IPS DF 6.9 (cell line): ENCODE data around the gene DOK5.
"Not testable (repeated sequence)": the region's sequence is repeated elsewhere in the genome, so short reads cannot be mapped to it uniquely, and the experiment has no call there.

Experiments
- DNase-seq: peaks from one replicate; pipeline ENCODE4 v3.0.0-alpha.2; 2013; ENCODE audit warnings: low read depth, low spot score
- H3K27ac ChIP-seq: one replicate; pipeline ENCODE4 v1.5.1; 2013; ENCODE audit warnings: low read length, control low read depth
- H3K27me3 ChIP-seq: 2 replicates; pipeline ENCODE4 v1.6.1; 2013; ENCODE audit warnings: mild to moderate bottlenecking, low read length; ENCODE audit not compliant: control insufficient read depth, insufficient read depth
- H3K36me3 ChIP-seq: 2 replicates; pipeline ENCODE4 v1.6.1; 2013; ENCODE audit warnings: low read length; ENCODE audit not compliant: control insufficient read depth, insufficient read depth
- H3K4me1 ChIP-seq: 2 replicates; pipeline ENCODE4 v1.6.1; 2013; ENCODE audit warnings: low read length; ENCODE audit not compliant: control insufficient read depth, insufficient read depth
- H3K4me3 ChIP-seq: 2 replicates; pipeline ENCODE4 v1.5.1; 2013; ENCODE audit warnings: mild to moderate bottlenecking, low read length
- H3K9me3 ChIP-seq: 2 replicates; pipeline ENCODE4 v1.6.1; 2013; ENCODE audit warnings: low read length, inconsistent platforms; ENCODE audit not compliant: control insufficient read depth, insufficient read depth
- WGBS: extraction: QIAGEN DNeasy Blood & Tissue Kit; methylation state at CpG from one replicate; pipeline ENCODE4 v1.1.7; 2013; ENCODE audit warnings: mixed read lengths, missing lambda C conversion rate; ENCODE audit not compliant: insufficient read length, insufficient coverage; 5-methylcytosine and 5-hydroxymethylcytosine counted together

DOK5 gene

GRCh38 chr20:54475334-54476168 is at the start of gene DOK5:
Gene DOK5 (plus strand): TSS chr20:54475593. CDS start chr20:54475947, 354 bp downstream.
- peak within 1 kb of the TSS; percentile 80 for H3K4me3 ChIP-seq
- no peak within 1 kb of the TSS for H3K27ac ChIP-seq
- H3K36me3 ChIP-seq = no peaks in the 10 kb centered on the region
- no peaks in the 10 kb centered on the region; the same call in 1 of the 2 replicates for H3K4me1 ChIP-seq
- DNase-seq = no peak
- H3K9me3 ChIP-seq = no peaks in the 10 kb centered on the region
- H3K27me3 ChIP-seq = peaks cover 3% of the 10 kb centered on the region; the same call in 1 of the 2 replicates
- no CpG with 5 or more reads among the region's 71 CpGs for WGBS

- Histone ChIP-seq H3K4me3 (no peak overlapping the region), H3K27ac (no peak overlapping the region), H3K9me3 (no peaks in the 10 kb centered on the region), H3K4me1 (no peaks in the 10 kb centered on the region), H3K36me3 (no peaks in the 10 kb centered on the region), H3K27me3 (no peaks in the 10 kb centered on the region)
- no peak for DNase-seq
- no CpG with 5 or more reads among the region's 7 CpGs for WGBS
Measured at GRCh38 chr20:54429364-54429763, 46.0 kb upstream of the DOK5 start.

DNA sequence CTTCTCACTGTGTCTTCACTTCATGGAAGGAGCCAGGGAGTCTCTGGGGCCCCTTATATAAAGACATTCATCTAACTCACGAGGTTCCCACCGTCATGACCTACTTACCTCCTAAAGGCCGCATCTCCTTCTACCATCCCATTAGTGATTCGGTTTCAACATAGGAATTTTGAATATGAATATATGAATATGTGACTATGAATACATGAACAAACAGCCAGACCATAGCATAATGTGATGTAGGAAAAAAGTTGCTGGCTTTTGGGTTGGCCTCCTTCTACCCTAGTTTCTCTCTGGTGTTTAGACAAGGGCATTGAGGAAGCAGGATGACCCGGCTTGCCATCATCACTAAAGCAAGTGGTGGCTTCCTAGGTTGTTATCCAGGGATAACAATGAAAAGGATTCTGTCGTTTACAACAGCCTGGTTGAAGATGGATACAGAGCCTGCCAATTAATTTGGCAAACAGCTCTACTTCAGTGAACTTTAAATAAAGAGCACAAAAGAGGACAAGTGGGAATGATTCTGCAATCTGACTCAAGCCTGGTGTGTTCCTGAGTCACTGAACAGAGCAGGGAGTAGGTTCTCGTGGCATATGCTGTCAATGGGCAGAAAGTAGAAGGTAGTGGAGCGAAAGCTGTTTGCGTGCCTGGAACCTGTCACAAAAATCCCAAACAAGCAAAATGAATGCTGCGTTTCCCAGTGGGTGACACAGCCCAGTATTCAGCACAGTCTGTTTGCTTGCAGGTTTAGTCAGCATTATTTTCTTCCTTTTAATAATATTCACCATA is 44.0 kb upstream of the DOK5 start:
- no peaks in the 10 kb centered on the region for H3K4me1 ChIP-seq
- no peak overlapping the region for H3K4me3 ChIP-seq
- no peaks in the 10 kb centered on the region for H3K36me3 ChIP-seq
- no CpG with 5 or more reads among the region's 10 CpGs for WGBS
- no peaks in the 10 kb centered on the region for H3K9me3 ChIP-seq
- DNase-seq = no peak
- no peaks in the 10 kb centered on the region for H3K27me3 ChIP-seq
- no peak overlapping the region for H3K27ac ChIP-seq

DNA sequence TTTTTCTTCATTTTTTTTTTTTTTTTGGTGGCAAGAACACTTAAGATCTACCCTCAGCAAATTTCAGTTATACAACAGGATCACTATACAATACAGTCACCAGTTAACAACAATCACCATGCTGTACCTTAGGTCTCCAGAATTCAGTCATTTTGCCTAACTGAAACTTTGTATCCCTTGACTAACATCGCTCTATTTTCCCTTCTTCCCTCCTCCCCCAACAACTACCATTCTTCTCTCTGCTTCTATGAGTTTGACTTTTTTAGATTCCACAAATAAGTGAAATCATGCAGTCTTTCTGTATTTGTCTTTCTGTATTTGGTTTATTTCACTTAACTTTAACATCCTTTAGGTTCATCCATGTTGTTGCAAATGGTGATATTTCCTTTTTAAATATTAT is 42.4 kb upstream of the DOK5 start:
- Histone ChIP-seq H3K27ac (no peak overlapping the region), H3K36me3 (no peaks in the 10 kb centered on the region), H3K27me3 (no peaks in the 10 kb centered on the region), H3K4me3 (no peak overlapping the region), H3K4me1 (no peaks in the 10 kb centered on the region), H3K9me3 (no peaks in the 10 kb centered on the region)
- 100% methylated on average over 1 of the region's 1 CpG for WGBS
- no peak for DNase-seq

- H3K9me3 ChIP-seq = no peaks in the 10 kb centered on the region
- no peak overlapping the region for H3K27ac ChIP-seq
- H3K4me1 ChIP-seq = no peaks in the 10 kb centered on the region
- H3K36me3 ChIP-seq = no peaks in the 10 kb centered on the region
- H3K27me3 ChIP-seq = no peaks in the 10 kb centered on the region
- WGBS = no CpG with 5 or more reads among the region's 9 CpGs
- no peak for DNase-seq
- no peak overlapping the region for H3K4me3 ChIP-seq
Measured at GRCh38 chr20:54433636-54434035, 41.8 kb upstream of the DOK5 start.

- no CpG with 5 or more reads among the region's 7 CpGs for WGBS
- H3K9me3 ChIP-seq = no peaks in the 10 kb centered on the region
- DNase-seq = no peak
Measured at GRCh38 chr20:54434196-54434595, 41.2 kb upstream of the DOK5 start.

GRCh38 chr20:54435015-54435414 is 40.4 kb upstream of the DOK5 start:
- no CpG with 5 or more reads among the region's 3 CpGs for whole genome bisulfite sequencing
- H3K27ac ChIP-seq = no peak overlapping the region

More at GRCh38 chr20:54434196-54434595, 41.2 kb upstream of the DOK5 start:
- H3K4me3 ChIP-seq = no peak overlapping the region
- no peaks in the 10 kb centered on the region for H3K4me1 ChIP-seq
- H3K36me3 ChIP-seq = no peaks in the 10 kb centered on the region
- H3K27ac ChIP-seq = no peak overlapping the region
- no peaks in the 10 kb centered on the region for H3K27me3 ChIP-seq

DNA sequence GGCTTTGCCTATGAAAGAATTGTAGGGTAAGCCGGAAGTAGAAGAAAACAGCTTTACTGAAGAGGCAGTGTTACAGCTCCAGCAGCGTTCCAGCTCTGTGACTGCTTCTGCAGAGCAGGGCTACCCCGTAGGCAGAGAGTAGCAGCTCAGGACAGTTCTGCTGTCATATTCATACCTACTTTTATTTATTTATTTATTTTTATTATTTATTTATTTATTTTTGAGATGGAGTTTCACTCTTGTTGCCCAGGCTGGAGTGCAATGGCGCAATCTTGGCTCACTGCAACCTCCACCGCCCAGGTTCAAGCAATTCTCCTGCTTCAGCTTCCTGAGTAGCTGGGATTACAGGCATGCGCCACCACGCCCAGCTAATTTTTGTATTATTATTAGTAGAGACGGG is 39.0 kb upstream of the DOK5 start:
- not testable (repeated sequence) for DNase-seq, H3K4me1 ChIP-seq, H3K27ac ChIP-seq, H3K9me3 ChIP-seq, H3K4me3 ChIP-seq, H3K27me3 ChIP-seq, H3K36me3 ChIP-seq
- no CpG with 5 or more reads among the region's 8 CpGs for WGBS

More at GRCh38 chr20:54435015-54435414, 40.4 kb upstream of the DOK5 start:
- H3K9me3 ChIP-seq = no peaks in the 10 kb centered on the region
- H3K36me3 ChIP-seq = no peaks in the 10 kb centered on the region
- no peak for DNase-seq
- H3K4me3 ChIP-seq = no peak overlapping the region
- H3K4me1 ChIP-seq = no peaks in the 10 kb centered on the region
- no peaks in the 10 kb centered on the region for H3K27me3 ChIP-seq

- no peaks in the 10 kb centered on the region; the same call in 1 of the 2 replicates for H3K9me3 ChIP-seq
- no peaks in the 10 kb centered on the region for H3K36me3 ChIP-seq
- WGBS = no CpG with 5 or more reads among the region's 5 CpGs
- H3K27me3 ChIP-seq = no peaks in the 10 kb centered on the region
- H3K4me3 ChIP-seq = no peak overlapping the region
- H3K27ac ChIP-seq = no peak overlapping the region
- H3K4me1 ChIP-seq = no peaks in the 10 kb centered on the region
- peak; percentile 13 for DNase-seq
Measured at GRCh38 chr20:54438166-54438565, 37.2 kb upstream of the DOK5 start.

DNA sequence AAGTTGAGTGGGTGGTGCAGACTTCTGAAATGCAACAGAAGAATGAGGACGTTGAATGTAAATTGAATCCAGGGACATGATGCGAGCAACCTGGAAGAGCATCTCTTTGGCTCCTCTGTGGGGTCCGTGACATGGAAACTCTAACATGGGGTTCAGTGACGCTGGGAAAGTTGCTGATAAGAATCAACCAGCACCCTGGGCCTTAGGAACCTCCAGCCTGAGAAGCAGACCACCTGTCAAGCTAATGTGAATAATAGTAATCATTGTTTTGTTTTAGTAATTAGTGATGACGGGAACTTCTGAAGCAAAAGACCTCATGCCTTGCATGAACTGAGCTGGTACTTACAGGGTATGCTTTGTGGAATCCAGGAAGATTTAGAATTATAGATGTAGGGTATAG is 25.2 kb upstream of the DOK5 start:
- H3K9me3 ChIP-seq = no peaks in the 10 kb centered on the region
- no CpG with 5 or more reads among the region's 5 CpGs for WGBS

More for the DNA sequence above, 25.2 kb upstream of the DOK5 start:
- Histone ChIP-seq H3K27me3 (no peaks in the 10 kb centered on the region), H3K27ac (no peak overlapping the region), H3K36me3 (no peaks in the 10 kb centered on the region), H3K4me3 (no peak overlapping the region), H3K4me1 (no peaks in the 10 kb centered on the region; the same call in none of the 2 replicates)
- no peak for DNase-seq
